HG03460 (cell line): ENCODE results near the gene RHOC.
"Not testable (repeated sequence)": the region's sequence is repeated elsewhere in the genome, so short reads cannot be mapped to it uniquely, and the experiment has no call there.

Experiments used
- ATAC-seq: cut with Tn5 transposase; IDR thresholded peaks from one replicate; pipeline ENCODE4 v1.9.1; 2021; ENCODE audit not compliant: unreplicated experiment

The RHOC gene

DNA sequence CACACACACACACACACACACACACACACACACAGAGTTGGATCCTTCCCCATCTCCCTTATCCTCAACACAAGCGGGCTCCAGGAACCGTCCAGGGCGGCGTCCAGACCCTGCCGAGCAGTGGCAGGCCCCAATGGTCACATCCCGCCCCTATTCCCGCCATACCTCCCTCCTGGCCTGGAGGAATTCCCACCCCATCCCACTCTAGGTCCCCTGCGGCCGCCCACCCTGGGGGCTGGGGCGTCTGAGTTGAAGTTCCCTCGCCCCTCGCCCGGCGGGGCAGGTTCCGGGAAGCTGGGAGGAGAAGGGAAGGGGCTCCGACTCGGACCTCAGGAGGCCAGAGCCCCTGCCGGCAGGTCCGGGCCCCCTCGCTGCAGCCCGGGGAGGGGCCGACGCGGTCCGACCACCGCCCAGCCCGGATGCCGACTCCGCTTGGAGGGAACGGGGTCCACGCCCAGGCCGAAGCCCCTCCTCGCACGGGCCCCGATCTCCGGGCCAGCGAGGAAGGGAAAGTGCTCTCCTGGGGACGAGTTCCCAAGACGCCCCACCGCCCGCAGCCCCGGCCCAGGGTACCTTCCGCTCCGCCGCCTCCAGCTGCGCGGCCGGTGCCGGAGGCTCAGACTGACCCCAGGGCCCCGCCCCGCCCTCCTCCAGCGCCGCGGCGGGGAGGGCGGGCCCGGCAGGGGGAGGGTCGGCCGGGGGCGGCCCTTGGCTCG is at the start of gene RHOC:
RHOC (minus strand) TSS at position 623 of the 716 bp plus-strand sequence. CDS start 3,328 bp downstream, outside the sequence.
- ATAC-seq = peak; percentile 49

DNA sequence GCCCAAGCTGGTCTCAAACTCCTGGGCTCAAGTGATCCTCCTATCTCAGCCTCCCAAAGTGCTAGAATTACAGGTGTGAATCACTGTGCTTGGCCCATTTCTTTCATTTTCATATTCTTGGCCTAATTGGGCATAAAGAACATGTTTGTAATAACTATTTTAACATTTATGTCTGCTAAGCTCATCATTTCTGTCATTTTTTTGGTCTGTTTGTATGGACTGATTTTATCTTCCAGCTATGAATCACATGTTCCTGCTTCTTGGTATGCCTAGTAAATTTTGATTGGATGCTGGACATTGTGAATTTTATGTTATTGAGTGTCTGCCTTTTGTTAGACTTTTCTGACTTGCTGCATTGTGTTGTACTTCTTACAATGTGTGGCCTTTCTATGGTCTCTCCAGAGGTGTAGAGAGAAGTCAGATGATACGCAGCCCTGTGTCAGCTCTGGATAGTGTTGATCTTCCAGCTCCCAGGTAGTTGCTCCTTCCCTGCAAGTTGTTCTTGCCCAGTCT is 47.2 kb upstream of the RHOC start:
- ATAC-seq = no peak

DNA sequence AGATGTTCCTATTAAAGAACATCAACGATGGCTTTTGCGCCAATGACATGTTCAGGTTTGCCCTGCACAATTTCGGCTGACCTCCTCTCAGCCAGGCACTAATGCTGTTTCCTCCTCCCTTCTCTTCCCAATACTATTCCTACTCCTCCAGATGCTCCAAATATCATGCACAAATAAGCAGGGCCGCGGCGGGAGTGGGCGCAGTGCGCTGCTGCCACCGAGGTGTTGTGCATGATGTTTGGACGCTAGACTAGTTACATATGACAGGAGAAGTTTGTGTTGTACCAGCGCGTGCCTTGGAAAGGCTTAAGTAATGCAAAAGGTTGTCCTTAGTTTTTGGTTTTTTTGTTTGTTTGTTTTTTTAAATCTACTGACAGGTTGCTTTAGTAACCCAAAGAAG is 41.5 kb upstream of the RHOC start:
- ATAC-seq = no peak

GRCh38 chr1:112744009-112744578 is 37.2 kb upstream of the RHOC start:
- ATAC-seq = no peak

- no peak for ATAC-seq
Measured at GRCh38 chr1:112743174-112744008, 36.5 kb upstream of the RHOC start.

DNA sequence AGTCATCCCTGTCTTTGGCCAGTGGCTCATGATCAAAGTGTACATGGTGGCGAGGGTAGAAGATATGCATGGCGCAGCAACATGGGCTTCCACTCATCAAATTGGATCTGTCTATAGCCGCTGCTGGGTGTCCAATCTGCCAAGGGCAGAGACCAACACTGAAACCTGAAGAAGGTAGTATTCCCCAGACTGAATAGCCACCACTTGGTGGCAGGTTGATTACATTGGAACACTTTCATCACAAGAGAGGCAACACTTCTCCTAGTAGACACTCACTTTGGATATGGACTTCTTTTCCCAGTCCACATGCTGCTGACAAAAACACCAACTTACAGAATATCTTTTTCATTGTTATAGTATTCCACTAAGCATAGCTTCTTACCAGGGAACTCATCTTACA is 30.6 kb upstream of the RHOC start:
- ATAC-seq = no peak

DNA sequence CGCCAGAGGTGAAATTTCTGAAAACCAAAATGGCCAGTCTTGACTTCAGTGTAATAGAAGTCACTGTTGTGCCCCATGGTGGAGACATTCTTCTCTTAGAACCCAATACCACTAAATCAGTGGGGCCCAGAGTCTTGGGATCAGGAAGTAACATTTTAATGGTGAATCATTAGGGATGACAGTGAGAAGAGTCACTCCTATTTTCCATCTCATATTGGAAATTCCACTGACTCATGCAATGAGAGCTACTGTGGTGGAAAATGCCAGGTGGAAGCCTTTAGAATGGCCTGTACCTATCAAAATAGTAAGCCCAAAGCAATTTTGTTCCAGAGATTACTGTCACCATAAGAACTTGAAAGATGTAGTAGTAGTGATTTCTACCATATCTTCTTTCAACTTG is 28.8 kb upstream of the RHOC start:
- no peak for ATAC-seq

DNA sequence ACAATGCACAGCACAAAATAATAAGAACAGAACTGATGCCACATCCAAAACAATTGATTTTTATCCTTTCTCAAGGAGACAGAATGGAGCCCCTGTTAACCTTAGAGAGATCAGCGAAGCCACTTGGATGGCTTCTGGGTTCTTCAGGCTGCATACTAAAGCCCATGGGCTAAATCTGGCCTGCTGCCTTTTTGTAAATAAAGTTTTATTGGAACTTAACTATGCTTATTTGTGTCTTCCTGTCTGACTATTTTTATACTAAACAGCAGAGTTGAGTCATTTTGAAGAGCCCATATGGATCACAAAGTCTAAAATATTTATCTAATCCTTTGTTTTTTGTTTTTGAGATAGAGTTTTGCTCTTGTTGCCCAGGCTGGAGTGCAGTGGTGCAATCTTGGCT is 24.5 kb upstream of the RHOC start:
- ATAC-seq = no peak

DNA sequence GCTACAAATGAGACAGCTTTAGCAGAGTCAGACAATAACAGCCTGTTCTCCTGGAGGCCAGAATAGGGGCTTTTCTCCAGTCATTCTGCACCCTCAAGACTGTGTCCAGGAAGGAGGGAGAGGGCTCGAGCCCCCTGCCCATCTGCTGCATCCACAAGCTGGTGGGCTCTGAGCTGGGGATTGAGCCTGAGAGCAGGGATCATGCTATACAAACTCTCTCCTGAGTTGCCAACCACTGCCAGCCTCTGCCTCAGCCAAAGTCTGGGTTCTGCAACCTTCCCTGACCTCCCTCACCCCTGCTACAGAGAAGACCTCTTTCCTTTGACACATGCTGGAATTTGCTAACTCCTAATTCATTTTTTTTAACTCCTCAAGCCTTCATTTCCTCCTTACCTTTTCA is 23.0 kb upstream of the RHOC start:
- ATAC-seq = no peak

DNA sequence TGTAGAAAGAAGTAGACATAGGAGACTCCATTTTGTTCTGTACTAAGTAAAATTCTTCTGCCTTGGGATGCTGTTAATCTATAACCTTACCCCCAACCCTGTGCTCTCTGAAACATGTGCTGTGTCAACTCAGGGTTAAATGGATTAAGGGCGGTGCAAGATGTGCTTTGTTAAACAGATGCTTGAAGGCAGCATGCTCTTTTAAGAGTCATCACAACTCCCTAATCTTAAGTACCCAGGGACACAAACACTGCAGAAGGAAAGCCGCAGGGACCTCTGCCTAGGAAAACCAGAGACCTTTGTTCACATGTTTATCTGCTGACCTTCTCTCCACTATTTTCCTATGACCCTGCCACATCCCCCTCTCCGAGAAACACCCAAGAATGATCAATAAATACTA is 22.1 kb upstream of the RHOC start:
- ATAC-seq = not testable (repeated sequence)

DNA sequence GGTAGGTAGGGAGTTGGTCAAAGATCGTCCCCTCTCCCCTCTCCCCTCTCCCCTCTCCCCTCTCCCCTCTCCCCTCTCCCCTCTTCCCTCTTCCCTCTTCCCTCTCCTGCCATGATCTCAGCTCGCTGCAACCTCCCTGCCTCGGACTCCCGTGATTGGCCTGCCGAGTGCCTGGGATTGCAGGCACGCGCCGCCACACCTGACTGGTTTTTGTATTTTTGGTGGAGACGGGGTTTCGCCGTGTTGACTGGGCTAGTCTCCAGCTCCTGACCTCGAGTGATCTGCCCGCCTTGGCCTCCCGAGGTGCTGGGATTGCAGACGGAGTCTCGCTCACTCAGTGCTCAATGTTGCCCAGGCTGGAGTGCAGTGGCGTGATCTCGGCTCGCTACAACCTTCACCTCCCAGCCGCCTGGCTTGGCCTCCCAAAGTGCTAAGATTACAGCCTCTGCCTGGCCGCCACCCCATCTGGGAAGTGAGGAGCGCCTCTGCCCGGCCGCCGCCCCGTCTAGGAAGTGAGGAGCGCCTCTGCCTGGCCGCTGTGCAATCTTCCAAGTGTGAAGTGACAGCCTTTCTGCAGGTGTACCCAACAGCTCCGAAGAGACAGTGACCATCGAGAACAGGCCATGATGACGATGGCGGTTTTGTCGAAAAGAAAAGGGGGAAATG is 21.5 kb upstream of the RHOC start:
- ATAC-seq = not testable (repeated sequence)

- ATAC-seq = no peak
Measured at GRCh38 chr1:112727716-112728115, 20.8 kb upstream of the RHOC start.

- not testable (repeated sequence) for ATAC-seq
Measured at GRCh38 chr1:112724240-112724639, 17.3 kb upstream of the RHOC start.

DNA sequence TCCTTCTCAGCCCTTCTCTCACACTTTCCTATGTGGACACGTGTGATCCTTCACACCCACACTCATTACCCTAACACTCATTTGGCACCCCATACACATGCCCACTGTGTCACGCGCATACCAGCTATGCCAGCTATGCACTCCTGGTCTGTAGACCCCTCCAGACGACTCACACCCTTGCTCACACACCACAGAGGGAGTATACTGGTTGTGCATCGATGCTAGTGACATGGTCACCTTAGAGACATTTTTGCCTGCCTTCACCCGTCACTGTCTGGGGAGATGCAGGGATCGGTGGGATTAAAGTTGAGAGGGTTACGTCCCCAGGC is 16.5 kb upstream of the RHOC start:
- no peak for ATAC-seq

DNA sequence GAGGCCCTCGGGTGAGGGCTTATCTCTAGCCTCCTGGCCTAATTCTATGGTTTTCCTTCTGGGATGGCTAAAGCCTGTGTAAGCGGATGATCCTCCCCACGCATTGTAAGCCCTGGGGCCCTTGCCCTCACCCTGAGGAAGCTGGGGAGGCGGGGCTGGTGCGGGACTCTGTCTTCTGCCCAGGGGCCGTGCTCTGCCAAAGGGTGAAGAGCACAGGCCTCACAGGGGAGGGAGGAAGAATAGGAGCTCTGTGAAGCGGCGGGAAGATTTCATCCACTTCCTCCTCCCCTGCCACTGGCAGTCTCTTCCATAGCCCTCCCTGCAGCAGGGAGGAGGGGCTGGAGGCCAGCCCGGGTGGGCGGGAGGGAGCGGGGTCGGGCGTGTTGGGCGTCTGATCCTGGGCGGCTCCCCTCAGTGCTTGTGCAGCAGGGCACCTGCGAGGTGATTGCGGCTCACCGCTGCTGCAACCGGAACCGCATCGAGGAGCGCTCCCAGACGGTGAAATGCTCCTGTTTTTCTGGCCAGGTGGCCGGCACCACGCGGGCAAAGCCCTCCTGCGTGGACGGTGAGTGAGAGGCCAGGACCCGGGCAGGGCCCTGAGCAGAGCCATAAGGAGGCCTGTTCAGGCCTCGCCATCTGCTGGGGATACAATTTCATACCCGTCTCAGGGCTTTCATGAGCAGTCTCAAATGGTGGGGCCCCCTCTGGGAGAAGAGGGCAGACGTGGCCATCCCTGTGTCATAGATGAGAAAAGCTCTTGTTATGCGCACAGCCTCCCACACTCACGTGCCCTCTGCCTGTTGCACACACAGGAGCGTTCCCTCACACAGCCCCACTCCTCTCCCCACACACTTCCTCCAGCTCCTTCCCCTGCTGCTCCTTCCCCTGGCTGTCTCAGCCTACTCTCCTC is 15.9 kb upstream of the RHOC start:
- no peak for ATAC-seq

DNA sequence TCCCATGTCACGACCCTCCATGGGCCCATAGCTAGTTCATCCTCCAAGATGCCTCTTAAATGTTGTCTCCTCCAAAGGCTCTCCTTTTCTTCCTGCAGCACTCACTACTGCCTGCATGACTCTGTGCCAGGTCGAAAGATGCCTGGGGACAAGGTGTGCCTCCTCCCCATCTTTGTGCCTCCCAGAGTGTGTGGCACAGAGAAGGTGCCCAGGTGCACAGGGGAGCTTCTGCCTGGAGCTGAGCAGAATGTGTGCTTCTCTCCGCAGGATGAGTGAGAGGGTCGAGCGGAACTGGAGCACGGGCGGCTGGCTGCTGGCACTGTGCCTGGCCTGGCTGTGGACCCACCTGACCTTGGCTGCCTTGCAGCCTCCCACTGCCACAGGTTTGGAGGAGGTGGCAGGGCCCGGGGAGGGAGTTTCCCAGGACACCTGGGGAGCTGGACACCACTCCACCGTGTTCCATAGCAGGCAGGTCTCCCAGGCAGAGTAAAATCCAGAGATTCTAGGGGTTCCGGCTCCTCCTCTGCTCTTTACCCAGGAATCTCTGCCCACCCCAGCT is 15.1 kb upstream of the RHOC start:
- no peak for ATAC-seq

- ATAC-seq = not testable (repeated sequence)
Measured at GRCh38 chr1:112721294-112721693, 14.4 kb upstream of the RHOC start.

DNA sequence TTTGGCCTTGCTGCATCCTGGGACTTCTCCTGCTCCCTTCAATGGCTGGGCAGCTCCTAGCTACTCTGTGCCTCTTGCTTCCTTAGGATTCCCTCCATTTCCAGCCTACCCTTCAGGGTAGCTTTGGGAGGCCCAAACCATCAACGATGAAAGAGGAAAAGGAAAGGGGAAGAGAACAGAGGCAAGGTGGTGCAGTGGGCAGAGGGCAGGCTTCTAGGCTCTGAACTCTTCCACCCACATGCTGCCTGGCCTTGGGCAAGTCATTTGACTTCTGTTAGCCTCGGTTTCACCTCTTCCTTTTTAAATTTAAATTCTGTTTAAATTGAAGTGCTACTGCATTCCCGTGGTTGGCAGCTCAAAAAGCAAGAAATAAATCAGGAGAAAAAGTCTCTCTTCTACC is 13.9 kb upstream of the RHOC start:
- ATAC-seq = no peak

- no peak for ATAC-seq
Measured at GRCh38 chr1:112719706-112720105, 12.8 kb upstream of the RHOC start.
